ENCODE measurements around the gene C22orf42.

DNA sequence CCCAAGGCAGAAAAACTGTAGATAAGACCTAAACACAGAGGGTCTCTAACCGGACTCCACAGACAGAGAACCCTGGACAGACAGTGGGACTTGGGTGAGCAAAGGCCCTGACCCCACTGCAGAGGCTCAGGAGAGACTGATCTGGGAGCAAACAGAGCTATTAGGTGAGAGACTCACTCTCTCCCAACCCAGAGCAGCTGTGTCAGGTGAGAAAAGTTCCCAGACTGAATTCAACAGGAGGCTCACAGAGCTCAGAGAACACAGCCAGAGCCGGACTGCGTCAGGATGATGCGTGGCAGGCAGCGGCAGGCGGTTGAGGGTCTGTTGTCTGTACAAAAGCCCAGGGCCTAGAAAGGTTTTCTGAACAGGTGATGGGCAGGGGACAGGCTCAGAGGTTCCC lies 40.2 kb upstream of the C22orf42 start:
- TF ChIP-seq GATA2 (IDR thresholded peaks at IDR 0.05; ENCODE audit: low read depth, low read length) (no peak), GATA3 (IDR thresholded peaks at IDR 0.05; ENCODE audit: low read depth, low read length) (no peak)
